ENCODE results near the gene RNU6-9.
A peak's percentile ranks its signal among the peaks of the same experiment; 100 is the strongest.
"Not testable (repeated sequence)": the region's sequence is repeated elsewhere in the genome, so short reads cannot be mapped to it uniquely, and the experiment has no call there.

Gene RNU6-9

DNA sequence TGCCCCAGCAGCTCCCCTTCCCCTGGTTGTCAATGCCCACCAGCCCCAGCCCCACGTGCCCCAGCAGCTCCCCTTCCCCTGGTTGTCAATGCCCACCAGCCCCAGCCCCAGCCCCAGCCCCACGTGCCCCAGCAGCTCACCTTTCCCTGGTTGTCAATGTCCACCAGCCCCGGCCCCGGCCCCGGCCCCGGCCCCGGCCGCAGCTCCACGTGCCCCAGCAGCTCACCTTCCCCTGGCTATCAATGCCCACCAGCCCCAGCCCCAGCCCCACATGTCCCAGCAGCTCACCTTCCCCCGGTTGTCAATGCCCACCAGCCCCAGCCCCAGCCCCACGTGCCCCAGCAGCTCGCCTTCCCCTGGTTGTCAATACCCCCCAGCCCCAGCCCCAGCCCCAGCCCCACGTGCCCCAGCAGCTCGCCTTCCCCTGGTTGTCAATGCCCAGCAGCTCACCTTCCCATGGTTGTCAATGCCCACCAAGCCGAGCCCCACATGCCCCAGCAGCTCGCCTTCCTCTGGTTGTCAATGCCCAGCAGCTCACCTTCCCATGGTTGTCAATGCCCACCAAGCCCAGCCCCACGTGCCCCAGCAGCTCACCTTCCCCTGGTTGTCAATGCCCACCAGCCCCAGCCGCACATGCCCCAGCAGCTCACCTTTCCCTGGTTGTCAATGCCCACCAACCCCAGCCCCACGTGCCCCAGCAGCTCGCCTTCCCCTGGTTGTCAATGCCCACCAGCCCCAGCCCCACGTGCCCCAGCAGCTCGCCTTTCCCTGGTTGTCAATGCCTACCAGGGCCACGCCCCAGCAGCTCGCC is 14.3 kb upstream of the RNU6-9 start:
- DNase-seq = not testable (repeated sequence)

DNA sequence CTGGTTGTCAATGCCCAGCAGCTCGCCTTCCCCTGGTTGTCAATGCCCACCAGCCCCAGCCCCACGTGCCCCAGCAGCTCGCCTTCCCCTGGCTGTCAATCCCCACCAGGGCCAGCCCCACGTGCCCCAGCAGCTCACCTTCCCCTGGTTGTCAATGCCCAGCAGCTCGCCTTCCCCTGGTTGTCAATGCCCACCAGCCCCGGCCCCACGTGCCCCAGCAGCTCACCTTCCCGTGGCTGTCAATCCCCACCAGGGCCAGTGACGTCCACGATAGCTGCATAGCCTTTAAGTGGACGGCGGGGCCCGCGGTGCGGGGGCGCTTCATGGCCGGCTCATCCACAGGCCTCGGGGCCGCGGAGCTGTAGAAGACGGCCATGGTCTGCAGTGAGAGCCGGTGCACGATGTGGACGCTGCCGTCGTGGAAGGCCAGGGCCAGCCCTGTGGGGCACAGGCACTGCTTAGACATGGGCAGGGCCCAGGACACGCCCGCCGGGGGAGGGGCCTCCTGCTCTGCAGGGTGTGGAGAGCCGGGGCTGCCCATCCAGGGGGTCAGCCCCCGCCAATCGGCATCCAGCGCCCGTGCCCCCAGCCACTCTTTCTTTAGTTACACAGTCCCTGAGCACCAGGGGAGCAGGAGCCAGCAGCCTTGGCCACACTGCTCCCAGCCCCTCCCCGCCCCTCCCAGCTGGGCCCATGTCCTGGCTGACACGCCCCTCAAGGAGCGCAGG is 13.4 kb upstream of the RNU6-9 start:
- no peak for DNase-seq

DNA sequence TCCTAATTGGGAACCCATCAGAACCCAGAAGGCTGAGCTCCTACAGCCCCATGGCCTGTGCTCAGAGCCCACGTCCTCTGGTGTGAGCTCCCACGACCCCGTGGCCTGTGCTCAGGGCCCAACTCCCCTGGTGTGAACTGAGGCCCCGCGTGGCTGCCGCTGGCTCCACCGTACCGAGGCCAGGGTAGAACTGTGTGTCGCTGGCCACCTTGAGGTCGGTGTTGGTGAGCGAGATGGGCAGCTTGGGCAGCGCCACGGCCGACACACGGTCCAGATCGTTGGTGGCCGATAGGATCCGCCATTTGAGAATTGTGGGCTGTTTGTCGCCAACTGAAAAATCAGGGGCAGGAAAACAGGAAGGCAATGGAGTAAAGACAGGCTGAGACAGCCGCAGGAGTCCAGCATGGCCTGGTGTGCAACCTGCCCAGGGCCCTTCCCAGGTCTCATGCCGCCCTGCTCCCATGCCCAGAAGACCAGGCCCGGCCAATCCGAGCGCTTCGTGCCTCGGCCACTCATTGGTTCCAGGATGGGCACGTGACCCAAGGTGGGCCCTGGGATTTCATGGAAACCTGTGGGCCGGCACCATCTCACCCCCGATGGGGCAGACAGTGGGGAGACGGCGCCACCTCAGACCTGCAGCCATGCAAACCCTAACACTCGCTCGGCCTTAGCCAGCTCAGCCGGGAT is 11.8 kb upstream of the RNU6-9 start:
- no peak for DNase-seq

DNA sequence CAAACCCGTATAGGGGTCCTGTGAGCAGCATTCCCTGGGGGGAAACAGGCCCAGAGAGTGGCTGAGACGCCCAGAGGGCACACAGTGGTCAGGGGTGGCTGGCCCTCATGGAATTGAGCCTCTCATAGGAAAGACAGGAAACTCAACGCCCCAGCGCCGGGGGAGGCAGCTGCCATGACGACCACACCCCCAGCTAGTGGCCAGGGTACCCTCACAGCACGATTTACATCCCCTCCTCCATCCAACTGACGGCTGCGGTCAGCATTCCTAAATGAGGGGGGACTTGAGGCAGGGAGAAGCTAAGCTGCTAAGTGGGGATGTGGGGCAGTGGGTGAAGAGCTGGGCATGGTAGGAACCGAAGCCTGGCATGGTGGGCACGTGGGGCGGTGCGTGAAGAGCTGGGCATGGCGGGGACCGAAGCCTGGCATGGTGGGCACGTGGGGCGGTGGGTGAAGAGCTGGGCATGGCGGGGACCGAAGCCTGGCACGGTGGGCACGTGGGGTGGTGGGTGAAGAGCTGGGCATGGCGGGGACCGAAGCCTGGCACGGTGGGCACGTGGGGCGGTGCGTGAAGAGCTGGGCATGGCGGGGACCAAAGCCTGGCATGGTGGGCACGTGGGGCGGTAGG is 10.3 kb upstream of the RNU6-9 start:
- DNase-seq = no peak

DNA sequence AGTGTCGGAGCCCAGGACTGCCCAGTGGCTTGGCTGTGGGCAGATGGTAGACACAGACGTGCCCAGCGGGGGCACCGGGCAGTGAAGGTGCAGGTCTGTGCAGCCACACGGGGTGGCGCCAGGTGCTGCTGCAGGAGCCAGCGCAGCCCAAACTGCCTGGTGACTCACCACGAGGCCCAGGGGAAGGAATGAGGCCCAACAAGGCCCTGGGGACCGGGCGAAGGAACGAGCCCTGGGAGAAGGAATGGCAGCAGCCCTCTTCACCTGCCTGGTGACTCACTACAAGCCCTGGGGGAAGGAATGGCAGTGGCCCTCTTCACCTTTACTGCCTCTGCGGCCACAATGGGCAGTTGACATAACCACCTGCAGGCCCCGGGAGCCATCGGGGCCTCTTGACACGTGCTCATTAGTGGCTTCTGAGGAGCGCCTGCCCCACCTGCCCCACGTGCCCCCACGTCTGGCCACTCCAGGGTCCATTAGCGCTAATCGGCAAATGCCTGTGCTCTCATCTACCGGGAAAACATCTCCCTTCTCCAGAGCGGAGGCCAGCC is 9.5 kb upstream of the RNU6-9 start:
- DNase-seq = no peak

DNA sequence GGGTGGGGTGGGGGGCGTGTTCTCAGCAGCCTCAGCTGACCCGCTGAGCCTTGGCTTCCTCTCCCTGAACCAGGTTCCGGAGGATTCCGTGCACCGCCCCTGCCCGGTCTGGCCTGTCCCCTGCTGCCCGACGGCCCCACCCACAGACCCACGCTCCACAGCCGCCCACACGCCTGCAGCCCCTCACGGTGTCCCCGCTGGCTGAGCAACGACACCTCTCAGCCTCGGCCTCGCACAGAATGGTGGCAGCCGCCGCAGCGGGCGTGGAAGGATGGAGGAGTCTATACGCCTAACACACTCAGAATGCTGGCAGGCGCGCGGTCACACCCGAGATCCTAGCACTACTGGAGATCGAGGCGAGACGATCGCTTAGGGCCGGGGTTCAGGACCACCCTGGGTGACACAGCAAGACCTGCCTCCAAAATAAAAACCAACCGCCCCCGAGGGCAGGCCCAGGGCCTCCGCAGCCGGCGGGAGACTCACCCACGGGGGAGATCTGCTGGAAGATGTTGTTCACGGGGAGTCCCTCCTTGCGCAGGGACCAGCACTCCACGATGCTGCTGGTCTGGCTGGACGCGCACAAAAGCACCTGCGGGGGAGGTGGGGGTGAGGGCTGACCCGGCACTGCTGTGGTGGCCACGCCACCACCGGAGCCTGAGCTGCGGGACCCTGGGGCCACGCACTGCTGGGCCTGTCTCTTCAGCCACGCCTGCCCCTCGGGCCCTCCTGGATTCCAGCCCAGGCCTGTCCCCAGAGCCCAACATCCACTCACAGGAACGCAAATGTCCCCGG is 8.7 kb upstream of the RNU6-9 start:
- no peak for DNase-seq

DNA sequence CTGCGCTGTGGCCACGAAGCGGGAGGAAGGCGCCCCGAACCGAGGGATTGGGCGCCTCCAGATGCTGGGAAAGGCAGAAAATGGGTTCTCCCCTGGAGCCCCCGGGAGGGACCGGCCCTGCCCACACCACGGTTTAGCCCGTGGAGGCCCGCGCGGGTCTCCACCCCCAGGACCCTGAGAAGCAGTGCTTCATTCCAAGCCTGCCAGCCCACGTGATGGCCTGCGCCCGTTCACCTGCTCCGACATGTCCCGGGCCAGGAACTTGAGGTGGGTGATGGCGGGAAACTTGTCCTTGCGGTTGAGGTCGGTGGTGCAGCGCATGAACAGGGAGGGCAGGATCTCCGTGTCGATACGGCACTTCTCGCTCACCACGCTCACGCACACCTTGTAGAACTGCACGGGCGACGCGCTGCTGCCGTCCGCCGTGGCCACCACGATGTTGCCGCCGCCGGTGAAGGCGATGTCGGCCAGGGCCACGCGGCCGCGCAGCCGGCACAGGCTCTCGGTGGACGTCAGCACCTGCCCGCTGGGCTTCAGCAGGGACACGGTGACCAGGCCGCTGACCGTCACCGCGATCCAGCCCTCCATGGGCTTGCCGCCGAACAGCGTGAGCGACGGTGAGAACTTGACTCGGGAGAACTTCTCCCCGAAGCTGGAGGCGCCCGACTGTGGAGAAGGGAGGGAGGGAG is 7.6 kb upstream of the RNU6-9 start:
- no peak for DNase-seq

DNA sequence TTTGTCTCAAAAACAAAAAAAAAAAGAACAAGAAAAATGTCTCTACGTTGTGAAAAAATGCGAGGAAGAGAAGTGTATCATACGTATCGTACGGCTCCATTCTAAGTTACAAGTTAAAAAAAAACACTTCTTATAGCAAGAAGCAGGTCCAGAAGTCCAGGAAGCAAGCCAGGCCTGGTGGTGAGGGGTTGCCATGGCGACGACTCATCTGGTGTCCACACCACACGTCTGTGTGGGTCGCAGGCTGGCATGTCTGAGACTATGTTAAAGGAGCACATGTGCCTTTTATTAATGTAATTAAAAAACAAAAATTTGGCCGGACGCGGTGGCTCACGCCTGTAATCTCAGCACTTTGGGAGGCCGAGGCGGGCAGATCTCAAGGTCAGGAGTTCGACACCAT is 6.2 kb upstream of the RNU6-9 start:
- no peak for DNase-seq

DNA sequence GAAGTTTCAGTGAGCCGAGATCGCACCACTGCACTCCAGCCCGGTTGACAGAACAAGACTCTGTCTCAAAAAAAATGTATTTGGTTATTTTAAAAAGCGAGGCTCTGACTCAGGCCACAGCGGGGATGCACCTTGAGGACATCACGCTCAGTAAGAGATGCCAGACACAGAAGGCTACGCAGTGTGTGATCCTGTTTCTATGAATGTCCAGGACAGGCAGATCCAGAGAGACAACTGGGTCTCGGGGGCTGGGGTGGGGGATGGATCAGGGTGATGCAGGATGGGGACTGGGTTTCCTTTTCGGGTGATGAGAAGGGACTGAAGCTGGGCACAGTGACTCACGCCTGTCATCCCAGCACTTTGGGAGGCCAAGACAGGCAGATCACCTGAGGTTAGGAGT is 5.7 kb upstream of the RNU6-9 start:
- DNase-seq = no peak

DNA sequence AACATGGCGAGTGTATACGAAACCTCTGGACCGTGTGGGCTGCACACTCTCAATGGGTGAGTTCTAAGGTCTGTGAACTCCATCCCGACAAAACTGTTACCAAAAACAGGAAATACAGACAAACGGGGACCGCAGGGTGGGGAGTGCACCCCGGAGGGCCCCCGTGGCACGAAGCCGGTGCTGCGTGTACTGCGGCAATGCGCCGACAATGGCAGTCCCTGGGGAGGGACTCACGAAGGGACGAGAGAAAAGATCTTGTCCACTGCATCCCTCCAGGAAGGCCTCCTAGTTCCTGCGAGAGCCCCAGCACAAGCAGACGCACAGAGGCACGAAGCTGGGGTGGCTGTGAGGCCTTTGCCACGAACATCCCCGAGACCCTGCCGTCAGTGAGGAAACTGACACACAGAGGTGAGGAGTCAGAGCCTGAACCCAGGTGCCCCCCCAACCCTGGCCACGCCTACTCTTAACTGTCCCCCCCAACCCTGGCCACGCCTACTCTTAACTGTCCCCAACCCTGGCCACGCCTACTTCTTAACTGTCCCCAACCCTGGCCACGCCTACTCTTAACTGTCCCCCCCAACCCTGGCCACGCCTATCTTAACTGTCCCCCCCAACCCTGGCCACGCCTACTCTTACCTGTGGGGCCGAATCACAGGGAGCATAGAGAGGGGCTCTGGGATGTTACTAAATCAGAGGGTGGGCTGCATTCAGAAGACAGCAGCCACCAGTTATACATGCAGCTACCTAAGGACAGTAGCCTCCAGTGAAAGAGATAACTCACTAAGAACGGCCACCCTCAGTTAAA is 4.5 kb upstream of the RNU6-9 start:
- no peak for DNase-seq

DNA sequence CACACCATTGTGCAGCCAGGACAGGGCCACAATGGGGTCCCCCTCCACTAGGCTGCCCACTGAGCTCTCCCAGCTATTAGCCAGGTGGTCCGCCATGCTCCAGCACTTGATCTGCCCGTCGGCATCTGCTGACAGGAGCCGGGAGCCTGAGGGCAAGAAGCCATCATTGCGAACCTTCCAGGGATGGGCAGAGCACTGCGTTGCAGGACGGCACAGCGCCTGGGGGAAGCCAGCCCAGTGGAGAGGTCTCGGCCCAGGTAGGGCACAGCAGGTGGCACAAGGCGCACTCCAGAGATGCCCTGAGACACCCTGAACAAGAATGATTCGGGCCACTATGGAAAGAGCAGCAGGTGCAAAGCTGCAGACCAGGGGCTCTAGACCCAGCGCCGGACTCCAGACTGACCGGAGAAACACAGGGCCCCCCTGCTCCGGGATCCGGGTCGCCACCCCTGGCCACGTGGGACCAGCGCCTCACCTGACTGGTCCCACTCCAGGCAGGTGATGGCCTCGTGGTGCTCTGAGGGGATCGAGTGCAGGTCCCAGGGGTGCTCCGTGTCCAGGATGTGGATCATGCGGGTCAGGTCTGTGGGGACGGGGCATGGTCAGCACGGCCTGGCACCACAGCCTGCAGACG is 3.5 kb upstream of the RNU6-9 start:
- no peak for DNase-seq

DNA sequence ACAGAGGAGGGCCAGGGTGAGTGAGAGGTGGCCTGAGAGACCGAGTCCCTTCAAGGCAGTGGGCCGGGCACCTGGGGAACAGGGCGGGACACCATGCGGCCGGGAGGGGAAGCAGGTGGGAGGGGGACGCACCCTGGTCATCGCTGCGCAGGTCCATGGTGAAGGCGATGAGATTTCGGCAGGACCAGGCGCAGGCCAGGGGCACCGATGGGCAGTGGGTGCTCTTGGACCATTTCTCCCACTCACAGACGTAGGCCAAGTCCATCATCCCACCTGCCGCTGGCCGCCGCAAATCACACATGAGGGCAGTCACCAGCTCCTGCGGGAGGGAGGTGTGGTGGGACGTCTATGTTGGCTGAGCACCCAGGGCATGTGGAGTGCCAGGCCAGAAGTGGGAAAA is 2.5 kb upstream of the RNU6-9 start:
- no peak for DNase-seq

DNA sequence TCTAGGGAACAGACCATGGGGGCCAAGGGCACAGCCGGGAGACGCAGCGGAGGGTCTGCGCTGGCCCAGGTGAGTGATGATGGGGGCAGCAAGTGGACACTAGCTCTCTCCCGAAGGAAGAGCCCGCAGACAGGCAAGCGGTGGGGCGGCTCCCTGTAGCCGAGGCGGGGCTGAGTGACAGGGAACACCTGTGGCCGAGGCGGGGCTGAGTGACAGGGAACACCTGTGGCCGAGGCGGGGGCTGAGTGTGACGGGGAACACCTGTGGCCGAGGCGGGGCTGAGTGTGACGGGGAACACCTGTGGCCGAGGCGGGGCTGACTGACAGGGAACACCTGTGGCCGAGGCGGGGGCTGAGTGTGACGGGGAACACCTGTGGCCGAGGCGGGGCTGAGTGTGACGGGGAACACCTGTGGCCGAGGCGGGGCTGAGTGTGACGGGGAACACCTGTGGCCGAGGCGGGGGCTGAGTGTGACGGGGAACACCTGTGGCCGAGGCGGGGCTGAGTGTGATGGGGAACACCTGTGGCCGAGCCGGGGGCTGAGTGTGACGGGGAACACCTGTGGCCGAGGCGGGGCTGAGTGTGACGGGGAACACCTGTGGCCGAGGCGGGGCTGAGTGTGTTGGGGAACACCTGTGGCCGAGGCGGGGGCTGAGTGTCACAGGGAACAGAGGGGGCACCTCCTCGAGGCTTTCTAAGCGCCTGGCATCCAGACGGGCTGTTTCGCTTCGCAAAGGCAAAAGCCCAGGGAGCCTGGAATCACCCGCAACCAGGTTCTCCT is 1.7 kb upstream of the RNU6-9 start:
- DNase-seq = peak in 1 of 2 experiments; percentile 19

DNA sequence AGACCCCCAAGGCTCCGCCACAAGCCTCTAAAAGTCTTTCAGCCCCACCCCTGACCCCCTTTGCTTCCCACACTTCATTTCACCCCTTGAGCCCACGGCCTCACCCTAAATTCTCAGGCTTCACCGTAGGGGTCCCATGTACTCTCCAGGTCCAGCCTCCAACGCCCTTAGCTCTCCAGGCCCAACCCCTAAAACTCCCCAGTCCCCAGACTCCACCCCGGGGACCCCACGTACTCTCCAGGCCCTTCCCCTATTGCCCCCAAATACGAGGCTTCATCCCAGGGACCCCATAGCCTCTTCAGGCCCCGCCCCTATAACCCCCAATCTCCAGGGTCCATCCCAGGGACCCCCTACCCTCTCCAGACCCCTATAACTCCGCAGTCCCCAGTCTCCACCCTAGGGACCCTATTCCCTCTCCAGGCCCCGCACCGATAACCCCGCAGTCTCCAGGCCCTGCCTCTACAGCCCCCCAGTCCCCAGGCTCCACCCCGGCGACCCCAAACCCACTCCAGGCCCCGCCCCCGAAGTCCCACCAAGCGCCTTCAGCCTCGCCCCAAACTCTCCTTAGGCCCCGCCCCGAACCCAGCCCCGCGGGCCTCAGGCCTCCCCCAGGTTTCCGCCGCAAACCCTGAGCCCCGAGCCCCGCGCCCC is 916 bp upstream of the RNU6-9 start:
- DNase-seq = no peak

DNA sequence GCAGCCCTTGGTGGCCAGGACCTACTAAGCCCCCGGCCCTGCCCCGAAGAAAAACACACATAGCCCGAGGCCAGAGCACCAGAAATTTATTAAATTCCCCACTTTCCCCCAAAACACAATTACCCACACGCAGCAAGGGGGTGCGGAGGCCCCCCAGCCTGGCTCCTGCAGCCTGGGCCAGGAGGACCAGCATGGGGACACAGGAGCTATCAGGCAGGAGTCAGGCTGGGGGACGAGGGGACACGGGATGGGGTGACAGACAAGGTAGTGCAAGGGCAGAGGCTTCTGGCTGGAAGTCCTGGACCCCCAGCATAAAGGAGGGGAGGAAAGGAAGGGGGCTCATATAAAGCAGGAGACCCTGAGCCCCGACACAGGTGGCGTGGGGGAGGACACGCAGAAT is 3.1 kb downstream of the RNU6-9 start:
- no peak for DNase-seq

DNA sequence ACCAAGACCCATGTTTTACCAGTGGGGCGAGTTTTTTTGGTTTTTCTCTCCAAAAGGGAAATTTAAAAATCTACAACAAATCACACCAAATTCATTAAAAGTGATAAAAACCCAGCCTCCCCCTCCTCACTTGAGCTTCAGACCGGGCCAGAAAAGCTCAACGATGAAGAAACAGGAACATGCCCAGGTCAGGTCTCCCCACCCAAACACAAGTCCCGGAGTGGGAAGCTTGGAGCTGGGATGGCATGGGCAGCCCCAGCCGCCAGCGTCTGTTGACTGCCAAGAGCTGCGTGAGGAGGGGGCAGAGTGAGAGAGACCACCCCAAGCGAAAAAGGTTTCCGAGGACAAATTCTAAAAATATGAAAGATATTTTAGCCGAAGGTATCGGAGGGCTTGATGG is 3.7 kb downstream of the RNU6-9 start:
- DNase-seq = no peak

DNA sequence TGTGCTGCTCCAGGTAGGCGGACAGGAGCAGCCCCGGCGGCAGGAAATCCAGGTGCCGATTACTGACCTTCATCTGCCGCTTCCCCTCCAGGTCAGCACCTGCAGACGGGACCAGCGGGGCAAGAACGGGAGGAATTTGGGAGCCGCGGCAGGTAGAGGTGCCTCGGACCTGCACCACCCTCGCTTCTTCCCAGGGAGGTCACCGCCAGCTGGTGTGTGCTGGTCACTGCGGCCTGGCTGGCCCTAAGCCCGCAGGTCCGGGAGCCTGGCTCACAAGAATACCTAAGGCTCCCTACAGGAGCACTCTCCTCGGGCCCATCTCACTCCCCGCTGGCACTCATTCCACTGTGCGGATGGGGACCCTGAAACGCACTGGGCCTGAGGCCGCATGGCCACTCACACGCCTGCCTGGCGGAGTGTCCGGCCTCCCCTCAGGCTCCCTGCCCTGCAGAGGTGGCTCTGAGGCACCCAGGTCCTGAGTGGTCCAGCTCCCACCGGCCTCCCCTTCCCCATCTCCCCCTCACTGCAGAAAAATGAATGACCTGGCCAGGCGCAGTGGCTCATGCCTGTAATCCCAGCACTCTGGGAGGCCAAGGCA is 4.3 kb downstream of the RNU6-9 start:
- no peak for DNase-seq

DNA sequence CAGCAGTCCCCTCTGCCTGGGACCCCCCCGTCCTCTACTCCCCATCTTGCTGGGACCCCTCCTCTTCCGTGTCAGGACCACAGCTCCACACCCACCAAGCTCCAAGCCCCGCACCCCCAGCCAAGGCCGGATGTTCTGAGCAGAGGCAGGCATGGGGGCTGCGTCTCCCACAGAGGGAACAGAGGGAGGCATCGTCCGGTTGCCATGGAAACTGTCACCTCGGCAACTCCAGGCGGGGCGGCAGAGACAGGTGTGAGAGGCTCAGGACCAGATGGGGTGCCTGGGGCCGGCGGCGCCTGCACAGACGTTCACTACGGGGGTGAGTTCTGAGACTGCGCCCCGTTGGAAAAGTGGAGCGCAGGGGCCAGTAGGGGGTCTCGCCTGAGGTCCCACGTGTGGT is 5.4 kb downstream of the RNU6-9 start:
- DNase-seq = peak in 1 of 2 experiments; percentile 44

Measured in NCI-H526 (cell line).